Endothelial cell (in vitro differentiated cells): Measurements from ENCODE around the gene VANGL1. TPM values are rescaled to one million over a fixed set of nuclear protein-coding genes. Genes with fewer than 3 reads are reported as not detected.
"Not testable (repeated sequence)": the region's sequence is repeated elsewhere in the genome, so short reads cannot be mapped to it uniquely, and the experiment has no call there.

Experiments used
- DNase-seq: peaks from one replicate; pipeline ENCODE4 v3.0.0; 2021; ENCODE audit warnings: low spot score
- H3K27ac Mint-ChIP-seq: one replicate; pipeline ENCODE4 v1.8.0; 2021; ENCODE audit warnings: mixed read lengths, inconsistent platforms; ENCODE audit not compliant: unreplicated experiment
- H3K27me3 Mint-ChIP-seq: one replicate; pipeline ENCODE4 v1.8.0; 2021; ENCODE audit warnings: mild to moderate bottlenecking, moderate library complexity, mixed read lengths, inconsistent platforms; ENCODE audit not compliant: unreplicated experiment
- H3K36me3 Mint-ChIP-seq: one replicate; pipeline ENCODE4 v1.8.0; 2021; ENCODE audit warnings: mild to moderate bottlenecking, low read depth, mixed read lengths, inconsistent platforms; ENCODE audit not compliant: unreplicated experiment
- H3K4me1 Mint-ChIP-seq: one replicate; pipeline ENCODE4 v1.8.0; 2021; ENCODE audit warnings: mild to moderate bottlenecking, mixed read lengths, inconsistent platforms; ENCODE audit not compliant: unreplicated experiment
- H3K4me3 Mint-ChIP-seq: one replicate; pipeline ENCODE4 v1.8.0; 2021; ENCODE audit warnings: mild to moderate bottlenecking, mixed read lengths, inconsistent platforms; ENCODE audit not compliant: unreplicated experiment
- H3K9me3 Mint-ChIP-seq: one replicate; pipeline ENCODE4 v1.8.0; 2021; ENCODE audit warnings: mixed read lengths, inconsistent platforms; ENCODE audit not compliant: unreplicated experiment
- CTCF ChIP-seq: fragments of 200-600 bp; sonication (generic); IDR thresholded peaks from one replicate; pipeline ENCODE4 v1.5.0; 2021; ENCODE audit warnings: antibody characterized with exemption; ENCODE audit not compliant: unreplicated experiment
- total RNA-seq: library from RNA; stranded (reverse); fragmentation: NEBNext Ultra II Directional; extraction: Animal tissue kit (Norgen Biotek cat#: 25700); gene quantifications from one replicate; pipeline ENCODE4 v1.2.1, GENCODE V29; 2021; ENCODE audit not compliant: unreplicated experiment

VANGL1 gene
- total RNA-seq, 1 donor from 2014 or later = 14.9 TPM

GRCh38 chr1:115632251-115633026, 9.3 kb upstream of the VANGL1 start:
- no peak for DNase-seq
- TF ChIP-seq CTCF = no peak
- Mint-ChIP-seq H3K4me3 (no peak overlapping the region), H3K36me3 (peaks cover 6% of the 10 kb centered on the region), H3K27me3 (peaks cover 8% of the 10 kb centered on the region), H3K9me3 (peaks cover 10% of the 10 kb centered on the region), H3K27ac (no peak overlapping the region), H3K4me1 (peaks cover 14% of the 10 kb centered on the region)

- peaks cover 14% of the 10 kb centered on the region for H3K4me1 Mint-ChIP-seq
- not testable (repeated sequence) for H3K27ac Mint-ChIP-seq, H3K36me3 Mint-ChIP-seq, H3K4me3 Mint-ChIP-seq, DNase-seq, H3K27me3 Mint-ChIP-seq
- peaks cover 10% of the 10 kb centered on the region for H3K9me3 Mint-ChIP-seq
These were observed 8.2 kb upstream of the VANGL1 start for GRCh38 chr1:115633606-115634005.

- H3K4me1 Mint-ChIP-seq, H3K4me3 Mint-ChIP-seq, H3K27ac Mint-ChIP-seq, DNase-seq, H3K27me3 Mint-ChIP-seq: not testable (repeated sequence)
- peaks cover 14% of the 10 kb centered on the region for H3K36me3 Mint-ChIP-seq
- H3K9me3 Mint-ChIP-seq = peaks cover 15% of the 10 kb centered on the region
These were observed 4.5 kb upstream of the VANGL1 start for GRCh38 chr1:115637247-115637646.

GRCh38 chr1:115640384-115640783, 1.4 kb upstream of the VANGL1 start:
- Mint-ChIP-seq H3K9me3 (peaks cover 15% of the 10 kb centered on the region), H3K4me1 (peaks cover 15% of the 10 kb centered on the region), H3K27ac (peak overlapping the region; percentile 34), H3K36me3 (peaks cover 21% of the 10 kb centered on the region), H3K4me3 (peak overlapping the region; percentile 60), H3K27me3 (peaks cover 14% of the 10 kb centered on the region)
- TF ChIP-seq CTCF = no peak
- DNase-seq = no peak

GRCh38 chr1:115642168-115643072, 650 bp downstream of the VANGL1 start:
- Mint-ChIP-seq H3K4me1 (peaks cover 15% of the 10 kb centered on the region), H3K27ac (peak overlapping the region; percentile 40), H3K4me3 (peak overlapping the region; percentile 93), H3K27me3 (peaks cover 14% of the 10 kb centered on the region), H3K9me3 (peaks cover 5% of the 10 kb centered on the region), H3K36me3 (peaks cover 21% of the 10 kb centered on the region)
- TF ChIP-seq CTCF = no peak
- peak; percentile 37 for DNase-seq
